Loucy (cell line): ENCODE results near the gene RPL7L1.

Experiments
- H2AFZ ChIP-seq: fragments of 200-600 bp; sonication (generic); 2 replicates; pipeline ENCODE4 v1.6.0; 2016; ENCODE audit warnings: antibody characterized with exemption, mild to moderate bottlenecking, low read length, moderate library complexity
- H3F3A ChIP-seq: fragments of 200-600 bp; 2 replicates; pipeline ENCODE4 v1.6.0; 2016; ENCODE audit warnings: antibody characterized with exemption, low read depth, mild to moderate bottlenecking
- H3K27me3 ChIP-seq: fragments of 200-600 bp; sonication (generic); 2 replicates; pipeline ENCODE4 v1.6.1; 2014; ENCODE audit warnings: low read length, mild to moderate bottlenecking; ENCODE audit not compliant: insufficient read depth, poor library complexity, severe bottlenecking
- H3K36me3 ChIP-seq: fragments of 200-600 bp; sonication (generic); 2 replicates; pipeline ENCODE4 v1.6.1; 2016; ENCODE audit warnings: low read length; ENCODE audit not compliant: insufficient read depth
- H3K4me1 ChIP-seq: fragments of 200-600 bp; sonication (generic); 2 replicates; pipeline ENCODE4 v1.5.1; 2014; ENCODE audit warnings: low read length, mild to moderate bottlenecking; ENCODE audit not compliant: insufficient read depth, poor library complexity, severe bottlenecking
- H3K4me2 ChIP-seq: fragments of 200-600 bp; sonication (generic); 2 replicates; pipeline ENCODE4 v1.6.0; 2014; ENCODE audit warnings: antibody characterized with exemption, low read length, low read depth, mild to moderate bottlenecking; ENCODE audit not compliant: poor library complexity, severe bottlenecking
- H3K4me3 ChIP-seq: fragments of 200-600 bp; sonication (generic); 2 replicates; pipeline ENCODE4 v1.5.1; 2014; ENCODE audit warnings: low read length, mild to moderate bottlenecking, mixed read lengths; ENCODE audit not compliant: poor library complexity, severe bottlenecking
- H3K79me2 ChIP-seq: fragments of 200-600 bp; sonication (generic); 2 replicates; pipeline ENCODE4 v1.6.1; 2014; ENCODE audit warnings: low read length; ENCODE audit not compliant: insufficient read depth
- H3K9ac ChIP-seq: fragments of 200-600 bp; sonication (generic); 2 replicates; pipeline ENCODE4 v1.6.0; 2014; ENCODE audit warnings: mild to moderate bottlenecking, low read depth, low read length, moderate library complexity; ENCODE audit not compliant: poor library complexity, severe bottlenecking
- H3K9me2 ChIP-seq: fragments of 200-600 bp; sonication (generic); replicated peaks from 2 replicates; pipeline ENCODE4 v1.6.1; 2016; ENCODE audit warnings: low read depth, low read length, mixed read lengths
- H3K9me3 ChIP-seq: fragments of 200-600 bp; sonication (generic); 2 replicates; pipeline ENCODE4 v1.6.1; 2014; ENCODE audit warnings: mild to moderate bottlenecking, antibody characterized with exemption, low read length, low read depth; ENCODE audit not compliant: insufficient read depth
- H4K20me1 ChIP-seq: fragments of 200-600 bp; sonication (generic); 2 replicates; pipeline ENCODE4 v1.6.0; 2014; ENCODE audit warnings: antibody characterized with exemption, low read length, mild to moderate bottlenecking; ENCODE audit not compliant: insufficient read depth, poor library complexity, severe bottlenecking
- EZH2phosphoT487 ChIP-seq: fragments of 200-600 bp; IDR thresholded peaks from 2 replicates; pipeline ENCODE4 v1.6.1; 2018; ENCODE audit warnings: antibody characterized with exemption, mild to moderate bottlenecking, moderate library complexity, borderline replicate concordance
- TF ChIP-seq, protein P1 (sequence below): fragments of 200-600 bp; sonication (generic); conservative IDR thresholded peaks from 2 replicates; pipeline ENCODE4 v1.5.1; 2014; ENCODE audit warnings: mild to moderate bottlenecking, antibody characterized with exemption, low read length

RPL7L1 gene

GRCh38 chr6:42935322-42935721, 55.9 kb downstream of the RPL7L1 start:
- peaks cover 62% of the 10 kb centered on the region; the same call in 1 of the 2 replicates for H3K36me3 ChIP-seq
- no peaks in the 10 kb centered on the region for H3K9me2 ChIP-seq
- H3K4me1 ChIP-seq = peaks cover 36% of the 10 kb centered on the region
- TF ChIP-seq, protein P1, sequence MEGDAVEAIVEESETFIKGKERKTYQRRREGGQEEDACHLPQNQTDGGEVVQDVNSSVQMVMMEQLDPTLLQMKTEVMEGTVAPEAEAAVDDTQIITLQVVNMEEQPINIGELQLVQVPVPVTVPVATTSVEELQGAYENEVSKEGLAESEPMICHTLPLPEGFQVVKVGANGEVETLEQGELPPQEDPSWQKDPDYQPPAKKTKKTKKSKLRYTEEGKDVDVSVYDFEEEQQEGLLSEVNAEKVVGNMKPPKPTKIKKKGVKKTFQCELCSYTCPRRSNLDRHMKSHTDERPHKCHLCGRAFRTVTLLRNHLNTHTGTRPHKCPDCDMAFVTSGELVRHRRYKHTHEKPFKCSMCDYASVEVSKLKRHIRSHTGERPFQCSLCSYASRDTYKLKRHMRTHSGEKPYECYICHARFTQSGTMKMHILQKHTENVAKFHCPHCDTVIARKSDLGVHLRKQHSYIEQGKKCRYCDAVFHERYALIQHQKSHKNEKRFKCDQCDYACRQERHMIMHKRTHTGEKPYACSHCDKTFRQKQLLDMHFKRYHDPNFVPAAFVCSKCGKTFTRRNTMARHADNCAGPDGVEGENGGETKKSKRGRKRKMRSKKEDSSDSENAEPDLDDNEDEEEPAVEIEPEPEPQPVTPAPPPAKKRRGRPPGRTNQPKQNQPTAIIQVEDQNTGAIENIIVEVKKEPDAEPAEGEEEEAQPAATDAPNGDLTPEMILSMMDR = no peak
- no peak for TF ChIP-seq EZH2phosphoT487
- no peaks in the 10 kb centered on the region for H3K9me3 ChIP-seq
- H3K4me2 ChIP-seq = peak overlapping the region; percentile 89
- no peak overlapping the region for H2AFZ ChIP-seq
- peaks cover 64% of the 10 kb centered on the region for H4K20me1 ChIP-seq
- peaks cover 82% of the 10 kb centered on the region for H3K79me2 ChIP-seq
- H3K27me3 ChIP-seq = no peaks in the 10 kb centered on the region
- no peak overlapping the region for H3K4me3 ChIP-seq
- no peak overlapping the region for H3K9ac ChIP-seq
- peaks cover 5% of the 10 kb centered on the region for H3F3A ChIP-seq

GRCh38 chr6:42936398-42936797, 57.0 kb downstream of the RPL7L1 start:
- Histone ChIP-seq H3K9me2 (no peaks in the 10 kb centered on the region), H3K9ac (no peak overlapping the region), H3K79me2 (peaks cover 74% of the 10 kb centered on the region), H3K9me3 (no peaks in the 10 kb centered on the region), H3K36me3 (peaks cover 68% of the 10 kb centered on the region; the same call in 1 of the 2 replicates), H4K20me1 (peaks cover 56% of the 10 kb centered on the region), H3K4me3 (no peak overlapping the region), H2AFZ (no peak overlapping the region), H3K27me3 (no peaks in the 10 kb centered on the region), H3F3A (no peaks in the 10 kb centered on the region), H3K4me1 (peaks cover 28% of the 10 kb centered on the region), H3K4me2 (no peak overlapping the region)
- TF ChIP-seq EZH2phosphoT487 = no peak
- TF ChIP-seq, protein P1 = no peak

DNA sequence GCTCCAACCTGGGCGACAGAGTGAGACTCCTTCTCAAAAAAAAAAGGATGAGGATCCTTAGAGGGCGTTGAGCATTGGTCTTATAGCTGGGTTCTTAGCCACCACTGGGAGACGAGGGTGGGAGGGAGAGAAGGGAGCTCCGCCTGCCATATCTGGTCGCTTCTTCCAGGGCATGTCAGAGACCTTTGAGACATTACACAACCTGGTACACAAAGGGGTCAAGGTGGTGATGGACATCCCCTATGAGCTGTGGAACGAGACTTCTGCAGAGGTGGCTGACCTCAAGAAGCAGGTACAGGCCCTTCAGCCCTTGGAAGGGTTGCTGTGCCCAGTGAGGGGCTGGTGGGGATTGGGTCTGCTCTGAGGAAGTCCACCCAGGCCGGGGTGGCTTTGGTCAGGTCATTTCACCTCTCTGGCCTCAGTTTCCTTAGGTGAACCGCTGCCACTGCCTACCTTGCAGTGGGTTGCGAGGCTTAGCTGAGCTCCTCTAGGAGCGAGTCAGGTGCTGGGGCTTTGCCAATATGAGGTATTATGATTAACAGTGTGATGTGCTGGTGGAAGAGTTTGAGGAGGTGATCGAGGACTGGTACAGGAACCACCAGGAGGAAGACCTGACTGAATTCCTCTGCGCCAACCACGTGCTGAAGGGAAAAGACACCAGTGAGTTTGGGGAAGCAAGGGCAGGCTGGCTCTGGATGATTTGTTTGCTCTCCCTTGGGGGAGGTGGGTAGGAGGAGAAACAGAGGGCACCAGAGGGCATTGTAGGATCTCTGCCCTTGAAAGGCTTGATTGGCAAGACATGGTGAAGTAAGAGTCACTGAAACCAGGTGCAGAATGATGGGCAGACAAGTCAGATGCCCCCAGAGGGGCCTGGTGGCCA, 58.4 kb downstream of the RPL7L1 start:
- H3F3A ChIP-seq = no peaks in the 10 kb centered on the region
- TF ChIP-seq EZH2phosphoT487 = no peak
- TF ChIP-seq, protein P1 = no peak
- no peak overlapping the region for H3K9ac ChIP-seq
- peaks cover 60% of the 10 kb centered on the region for H3K79me2 ChIP-seq
- H3K9me2 ChIP-seq = no peaks in the 10 kb centered on the region
- peaks cover 16% of the 10 kb centered on the region for H3K4me1 ChIP-seq
- H2AFZ ChIP-seq = no peak overlapping the region
- H3K4me2 ChIP-seq = no peak overlapping the region
- H3K9me3 ChIP-seq = no peaks in the 10 kb centered on the region
- no peaks in the 10 kb centered on the region for H3K27me3 ChIP-seq
- peaks cover 68% of the 10 kb centered on the region; the same call in 1 of the 2 replicates for H3K36me3 ChIP-seq
- H3K4me3 ChIP-seq = no peak overlapping the region
- peaks cover 46% of the 10 kb centered on the region for H4K20me1 ChIP-seq
